Endothelial cell of umbilical vein (primary cell): ENCODE measurements around the gene INTU.

ENCODE experiments used
- EZH2 ChIP-seq: IDR thresholded peaks from 2 replicates; pipeline ENCODE4 v1.6.1; 2012; ENCODE audit warnings: borderline replicate concordance, low read depth, mild to moderate bottlenecking, moderate library complexity, low read length, inconsistent platforms; ENCODE audit not compliant: severe bottlenecking
- JUN ChIP-seq: IDR thresholded peaks from 2 replicates; pipeline ENCODE4 v1.6.1; 2011; ENCODE audit warnings: borderline replicate concordance, low read depth; ENCODE audit not compliant: insufficient read length, insufficient read depth
- MYC ChIP-seq: IDR thresholded peaks from one replicate; pipeline ENCODE4 v1.6.1; 2011; ENCODE audit warnings: mild to moderate bottlenecking, low read depth, low read length
- POLR2A ChIP-seq: IDR thresholded peaks from 2 replicates; pipeline ENCODE4 v1.6.1; 2012; ENCODE audit warnings: low read depth, mild to moderate bottlenecking, control low read depth, low read length
- POLR2AphosphoS5 ChIP-seq: IDR thresholded peaks from 2 replicates; pipeline ENCODE4 v1.6.1; 2012; ENCODE audit warnings: low read depth, mild to moderate bottlenecking, control low read depth, low read length, moderate library complexity; ENCODE audit not compliant: insufficient read depth
- TF ChIP-seq, protein P1 (sequence below), 2 donors: IDR thresholded peaks; 1 replicate in 1 of 2; 2 replicates in 1 of 2; pipeline ENCODE4 v1.5.1; 2011; ENCODE audit warnings: low read length in 2 of 2, mild to moderate bottlenecking in 2 of 2, moderate library complexity in 2 of 2, control low read depth in 1 of 2, inconsistent platforms in 1 of 2, low read depth in 1 of 2; ENCODE audit not compliant: insufficient read depth in 1 of 2; ENCODE audit errors: extremely low read depth in 1 of 2
- TF ChIP-seq, protein P2 (sequence below): IDR thresholded peaks from 2 replicates; pipeline ENCODE4 v1.6.1; 2011; ENCODE audit not compliant: insufficient read depth, insufficient read length

DNA sequence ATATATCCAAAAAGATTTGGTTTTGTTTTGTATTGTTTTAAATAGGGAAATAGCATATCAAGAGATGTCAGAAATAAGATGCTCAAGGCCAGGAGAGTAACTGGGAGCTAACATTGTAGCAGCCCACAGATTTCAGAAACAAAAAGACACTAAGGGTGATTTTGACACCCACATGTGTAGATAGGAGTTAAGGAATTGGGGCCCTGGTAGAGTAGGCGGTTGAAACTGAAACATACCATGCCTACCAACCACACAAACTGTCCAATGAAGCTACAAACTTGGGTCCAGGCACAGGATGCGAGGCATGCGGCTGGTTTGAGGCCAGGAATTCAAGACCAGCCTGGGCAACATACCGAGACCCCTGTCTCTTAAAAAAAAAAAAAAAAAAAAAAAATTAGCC, 143.1 kb downstream of the INTU start:
- TF ChIP-seq, protein P1, sequence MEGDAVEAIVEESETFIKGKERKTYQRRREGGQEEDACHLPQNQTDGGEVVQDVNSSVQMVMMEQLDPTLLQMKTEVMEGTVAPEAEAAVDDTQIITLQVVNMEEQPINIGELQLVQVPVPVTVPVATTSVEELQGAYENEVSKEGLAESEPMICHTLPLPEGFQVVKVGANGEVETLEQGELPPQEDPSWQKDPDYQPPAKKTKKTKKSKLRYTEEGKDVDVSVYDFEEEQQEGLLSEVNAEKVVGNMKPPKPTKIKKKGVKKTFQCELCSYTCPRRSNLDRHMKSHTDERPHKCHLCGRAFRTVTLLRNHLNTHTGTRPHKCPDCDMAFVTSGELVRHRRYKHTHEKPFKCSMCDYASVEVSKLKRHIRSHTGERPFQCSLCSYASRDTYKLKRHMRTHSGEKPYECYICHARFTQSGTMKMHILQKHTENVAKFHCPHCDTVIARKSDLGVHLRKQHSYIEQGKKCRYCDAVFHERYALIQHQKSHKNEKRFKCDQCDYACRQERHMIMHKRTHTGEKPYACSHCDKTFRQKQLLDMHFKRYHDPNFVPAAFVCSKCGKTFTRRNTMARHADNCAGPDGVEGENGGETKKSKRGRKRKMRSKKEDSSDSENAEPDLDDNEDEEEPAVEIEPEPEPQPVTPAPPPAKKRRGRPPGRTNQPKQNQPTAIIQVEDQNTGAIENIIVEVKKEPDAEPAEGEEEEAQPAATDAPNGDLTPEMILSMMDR (IDR thresholded peaks at IDR 0.05; ENCODE audit: extremely low read depth in 1 of 2, insufficient read depth in 1 of 2, low read depth in 1 of 2, low read length in 2 of 2), result no peak
- TF ChIP-seq POLR2AphosphoS5 (no peak), JUN (no peak), POLR2A (no peak), EZH2 (no peak), MYC (no peak)
- TF ChIP-seq, protein P2, sequence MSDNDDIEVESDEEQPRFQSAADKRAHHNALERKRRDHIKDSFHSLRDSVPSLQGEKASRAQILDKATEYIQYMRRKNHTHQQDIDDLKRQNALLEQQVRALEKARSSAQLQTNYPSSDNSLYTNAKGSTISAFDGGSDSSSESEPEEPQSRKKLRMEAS, result no peak
